GM11168 (cell line): ENCODE measurements around the gene SLC12A2.

ENCODE experiments used
- in situ Hi-C: fragments of 300-500 bp; cut with MboI; formaldehyde crosslinking; loops from one replicate; pipeline ENCODE4 v1.12.0; 2022; ENCODE audit warnings: low sequenced_read_pairs; ENCODE audit not compliant: unreplicated experiment

SLC12A2 gene

GRCh38 chr5:128156521-128156920 is 73.0 kb downstream of the SLC12A2 start:
- in situ Hi-C loops, result no loop called here

GRCh38 chr5:128158342-128158741 is 74.8 kb downstream of the SLC12A2 start:
- in situ Hi-C loops, result no loop called here

- in situ Hi-C loops, result no loop called here
Observed at GRCh38 chr5:128163991-128164390, 80.4 kb downstream of the SLC12A2 start.

- in situ Hi-C loops, result no loop called here
Observed at GRCh38 chr5:128169401-128170017, 85.9 kb downstream of the SLC12A2 start.

GRCh38 chr5:128172102-128172501 is 88.5 kb downstream of the SLC12A2 start:
- in situ Hi-C loops, result no loop called here

- in situ Hi-C loops, result no loop called here
Observed at GRCh38 chr5:128174951-128175350, 91.4 kb downstream of the SLC12A2 start.

GRCh38 chr5:128192368-128192767 is 108.8 kb downstream of the SLC12A2 start:
- in situ Hi-C loops, result no loop called here

GRCh38 chr5:128193665-128194390 is 110.3 kb downstream of the SLC12A2 start:
- in situ Hi-C loops, result no loop called here

- in situ Hi-C loops, result no loop called here
Observed at GRCh38 chr5:128195316-128195715, 111.8 kb downstream of the SLC12A2 start.

GRCh38 chr5:128196080-128196479 is 112.5 kb downstream of the SLC12A2 start:
- in situ Hi-C loops, result no loop called here

- in situ Hi-C loops, result no loop called here
Observed at GRCh38 chr5:128196791-128197190, 113.2 kb downstream of the SLC12A2 start.

GRCh38 chr5:128197896-128198522 is 114.4 kb downstream of the SLC12A2 start:
- in situ Hi-C loops, result no loop called here

GRCh38 chr5:128199104-128199503 is 115.5 kb downstream of the SLC12A2 start:
- in situ Hi-C loops, result no loop called here

- in situ Hi-C loops, result loop anchor here (5.0 to 25.0 kb wide), 3 partner anchors 288 to 632 kb away; no protein-coding TSS in a partner anchor
Observed at GRCh38 chr5:128199611-128200010, 116.0 kb downstream of the SLC12A2 start.

GRCh38 chr5:128201065-128201926 is 117.7 kb downstream of the SLC12A2 start:
- in situ Hi-C loops, result loop anchor here (5.0 to 25.0 kb wide), 3 partner anchors 286 to 634 kb away; no protein-coding TSS in a partner anchor

GRCh38 chr5:128202320-128202719 is 118.8 kb downstream of the SLC12A2 start:
- in situ Hi-C loops, result loop anchor here (5.0 to 25.0 kb wide), 3 partner anchors 285 to 635 kb away; no protein-coding TSS in a partner anchor

- in situ Hi-C loops, result loop anchor here (25.0 kb wide), 1 partner anchor 279 kb away; no protein-coding TSS in a partner anchor
Observed at GRCh38 chr5:128208436-128208835, 124.9 kb downstream of the SLC12A2 start.

- in situ Hi-C loops, result loop anchor here (25.0 kb wide), 1 partner anchor 275 kb away; no protein-coding TSS in a partner anchor
Observed at GRCh38 chr5:128212191-128212806, 128.7 kb downstream of the SLC12A2 start.

GRCh38 chr5:128213340-128213739 is 129.8 kb downstream of the SLC12A2 start:
- in situ Hi-C loops, result loop anchor here (25.0 kb wide), 1 partner anchor 274 kb away; no protein-coding TSS in a partner anchor
